ENCODE measurements around the gene NAALADL2. TPM values are rescaled to one million over a fixed set of nuclear protein-coding genes. Genes with fewer than 3 reads are reported as not detected.

The NAALADL2 gene
- total and polyA plus RNA-seq, 2 of the 8 experiments (the other 6 are each of a cell fraction or from before 2014, with no cell fraction given), result 0.12 to 0.22 TPM

- H3K4me1 ChIP-seq (replicated peaks in 1 of 4; ENCODE audit: control insufficient read depth in 3 of 4, insufficient read depth in 4 of 4, low read length in 3 of 4), result peaks cover 0 to 8% (median 0%) of the 10 kb centered on the region in 4 experiments; a peak in 1 of 7 replicates
- no peak for FAIRE-seq
- H2BK20ac ChIP-seq (ENCODE audit: low read length), result no peak overlapping the region
Measured at GRCh38 chr3:175404027-175404426, 544.9 kb downstream of the NAALADL2 start.

More at GRCh38 chr3:175404027-175404426, 544.9 kb downstream of the NAALADL2 start:
- H2AK5ac ChIP-seq (ENCODE audit: low read depth, low read length), result no peak overlapping the region
- H4K5ac ChIP-seq (ENCODE audit: insufficient read length, low read depth, low read length), result no peak overlapping the region
- no peak overlapping the region for H3K14ac ChIP-seq (ENCODE audit: insufficient read length)
- no peak overlapping the region for H3K27ac ChIP-seq (ENCODE audit: low read depth, low read length)
- POLR2A ChIA-PET (ENCODE audit: partially characterized antibody), result interaction anchor here (0.7 kb wide), 1 partner anchor 1883 kb away, joined by 3 read pairs; no protein-coding TSS in a partner anchor
- H3K79me1 ChIP-seq (ENCODE audit: low read depth, low read length), result no peaks in the 10 kb centered on the region
- H4K8ac ChIP-seq (ENCODE audit: extremely low read depth, insufficient read depth, low read length), result no peak overlapping the region
- TF ChIP-seq EP300 (IDR thresholded peaks at IDR 0.05; ENCODE audit: borderline replicate concordance in 1 of 2, low read depth in 2 of 2, low read length in 2 of 2) (no peak), ASH2L (IDR thresholded peaks at IDR 0.05; ENCODE audit: low read length) (no peak), MAX (IDR thresholded peaks at IDR 0.05) (no peak), TCF12 (IDR thresholded peaks at IDR 0.05; ENCODE audit: low read depth, low read length) (no peak), EZH2 (IDR thresholded peaks at IDR 0.05; ENCODE audit: low read depth, low read length, severe bottlenecking) (no peak), POLR2AphosphoS5 (IDR thresholded peaks at IDR 0.05; ENCODE audit: low read depth, low read length) (no peak), SUZ12 (IDR thresholded peaks at IDR 0.05; ENCODE audit: low read length) (no peak), E2F6 (IDR thresholded peaks at IDR 0.05) (no peak), JUN (IDR thresholded peaks at IDR 0.05; ENCODE audit: low read depth, low read length) (no peak)
- DNase-seq (ENCODE audit: low read depth in 1 of 2, low spot score in 2 of 2), result no peak
- H4K91ac ChIP-seq (replicated peaks; ENCODE audit: insufficient read length, low read length), result no peak overlapping the region
- CTCF ChIA-PET (ENCODE audit: partially characterized antibody), result no interaction called here
- H3K79me2 ChIP-seq (ENCODE audit: control insufficient read depth in 1 of 2, insufficient read depth in 2 of 2, low read length in 2 of 2), result no peaks in the 10 kb centered on the region
- 100% methylated on average over 1 of the region's 1 CpG; no CpG with 5 or more reads in 1 of the 2 experiments for WGBS, 2 experiments (ENCODE audit: extremely low coverage in 1 of 2, insufficient coverage in 1 of 2, insufficient read length in 1 of 2, insufficient replicate concordance in 2 of 2, low coverage in 1 of 2, low lambda C conversion rate in 2 of 2, missing lambda C conversion rate in 1 of 2)
- no peaks in the 10 kb centered on the region for H4K20me1 ChIP-seq (replicated peaks in 1 of 2; ENCODE audit: control insufficient read depth in 1 of 2, insufficient read depth in 2 of 2, low read length in 2 of 2)
- H2AFZ ChIP-seq (ENCODE audit: low read length), result no peak overlapping the region
- H2BK15ac ChIP-seq (ENCODE audit: low read length), result no peak overlapping the region
- H2BK120ac ChIP-seq (replicated peaks; ENCODE audit: low read depth, low read length), result no peak overlapping the region
- H3K36me3 ChIP-seq (ENCODE audit: control insufficient read depth in 2 of 4, insufficient read depth in 4 of 4, low read length in 3 of 4), result no peaks in the 10 kb centered on the region
- H3K4me2 ChIP-seq (ENCODE audit: insufficient read depth in 1 of 2, low read depth in 2 of 2, low read length in 2 of 2), result no peak overlapping the region
- H3K27me3 ChIP-seq (replicated peaks in 1 of 4; ENCODE audit: control insufficient read depth in 3 of 4, extremely low read depth in 1 of 4, insufficient read depth in 3 of 4, low read length in 3 of 4), result no peaks in the 10 kb centered on the region
- no peak overlapping the region for H3K4me3 ChIP-seq (ENCODE audit: extremely low read depth in 1 of 4, insufficient read depth in 2 of 4, low read depth in 3 of 4, low read length in 4 of 4)
- no peak overlapping the region for H3K56ac ChIP-seq (replicated peaks; ENCODE audit: insufficient read length, low read depth, low read length)
- H3K23me2 ChIP-seq (ENCODE audit: low read depth, low read length), result no peaks in the 10 kb centered on the region
- no peak overlapping the region for H3K4ac ChIP-seq (replicated peaks; ENCODE audit: insufficient read length, low read depth, low read length)
- H3K23ac ChIP-seq (ENCODE audit: insufficient read length), result no peak overlapping the region
- H3K18ac ChIP-seq (ENCODE audit: extremely low read depth, low read length), result no peak overlapping the region
- H2BK5ac ChIP-seq (ENCODE audit: low read depth, low read length), result no peak overlapping the region
- H2BK12ac ChIP-seq (ENCODE audit: low read depth, low read length), result no peak overlapping the region
- H3K9ac ChIP-seq (replicated peaks in 1 of 4; ENCODE audit: extremely low read depth in 1 of 4, low read depth in 3 of 4, low read length in 3 of 4), result no peak overlapping the region
- no peaks in the 10 kb centered on the region for H3K9me3 ChIP-seq (ENCODE audit: insufficient read depth in 2 of 2, low read depth in 1 of 2, low read length in 1 of 2)
